C1 segment of cervical spinal cord (tissue), 14 donors: ENCODE measurements around the gene OR10G3.
"Not testable (repeated sequence)": the region's sequence is repeated elsewhere in the genome, so short reads cannot be mapped to it uniquely, and the experiment has no call there.

Experiments
- DNase-seq, 14 donors: peaks; one replicate each; lab custom pipeline; 2025; lab: John Stamatoyannopoulos, UW

Gene OR10G3

GRCh38 chr14:21579976-21580375, at the start of gene OR10G3:
Gene OR10G3, minus strand, starts transcription at chr14:21580076. Its CDS starts 9,332 bp downstream, at chr14:21570744.
- no peak for DNase-seq

- DNase-seq = no peak
Observed at GRCh38 chr14:21626491-21627230, 46.8 kb upstream of the OR10G3 start.

DNA sequence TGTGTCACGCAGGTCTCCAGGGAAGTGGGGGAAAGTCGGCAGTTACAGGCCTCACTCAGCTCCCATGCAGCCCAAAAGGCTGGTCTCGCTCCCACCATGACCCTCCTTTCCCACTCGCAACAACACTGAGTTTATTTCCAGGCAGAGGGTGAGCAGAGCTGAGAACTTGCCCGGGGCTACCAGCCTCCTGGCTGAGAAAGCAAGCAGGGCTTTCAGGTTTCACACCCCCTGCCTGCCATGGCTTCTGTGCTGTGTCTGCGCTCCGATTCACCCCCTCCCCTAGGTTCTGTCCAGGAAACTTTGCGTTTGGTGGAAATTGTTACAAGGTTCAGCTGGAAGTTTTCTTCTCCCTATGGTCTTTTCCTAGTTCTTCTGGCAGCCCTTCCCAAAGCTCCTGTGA, 37.7 kb upstream of the OR10G3 start:
- DNase-seq = no peak

DNA sequence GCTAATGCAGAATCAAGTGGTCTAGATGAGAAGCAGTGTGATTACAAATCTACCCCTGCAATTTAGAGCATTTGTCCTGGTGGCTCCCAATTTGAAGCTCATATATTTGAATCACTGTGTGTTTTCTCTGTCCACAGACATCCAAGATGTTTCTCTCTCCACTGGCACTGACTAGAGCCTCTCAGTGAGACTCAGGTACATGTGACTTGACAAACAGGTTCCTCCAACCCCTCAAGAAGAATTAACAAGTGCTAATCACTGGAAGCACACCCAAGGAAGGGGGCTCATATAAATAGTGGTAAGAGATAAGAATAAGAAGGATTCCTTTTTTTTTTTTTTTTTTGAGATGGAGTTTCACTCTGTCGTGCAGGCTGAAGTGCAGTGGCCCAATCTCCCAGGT, 34.4 kb upstream of the OR10G3 start:
- no peak for DNase-seq

GRCh38 chr14:21612324-21612723, 32.4 kb upstream of the OR10G3 start:
- no peak for DNase-seq

- not testable (repeated sequence) for DNase-seq
Observed at GRCh38 chr14:21602181-21602580, 22.3 kb upstream of the OR10G3 start.

GRCh38 chr14:21589317-21589716, 9.4 kb upstream of the OR10G3 start:
- no peak for DNase-seq

- no peak for DNase-seq
Observed at GRCh38 chr14:21575661-21576060, 4.2 kb downstream of the OR10G3 start.

DNA sequence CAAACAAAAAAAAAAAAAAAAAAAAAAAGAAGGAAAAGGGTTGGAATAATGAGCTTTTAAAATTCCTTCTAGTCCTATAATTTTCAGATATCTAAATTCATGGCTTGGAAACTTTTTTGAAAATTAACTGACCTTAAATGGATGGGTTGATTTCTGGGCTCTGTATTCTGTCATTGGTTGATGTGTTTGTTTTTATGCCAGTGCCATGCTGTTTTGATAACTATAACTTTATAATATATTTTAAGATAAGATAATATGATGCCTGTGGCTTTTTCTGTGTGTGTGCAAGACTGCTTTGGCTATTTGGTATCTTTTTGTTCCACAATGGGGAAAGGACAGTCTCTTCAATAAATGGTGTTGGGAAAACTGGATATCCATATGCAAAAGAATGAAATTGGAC, 7.3 kb downstream of the OR10G3 start:
- no peak for DNase-seq

- DNase-seq = no peak
Observed at GRCh38 chr14:21558703-21559170, 21.1 kb downstream of the OR10G3 start.

- DNase-seq = peak in 12 of 14 donors; percentile 45 to 93 (median 59)
Observed at GRCh38 chr14:21557084-21557901, 22.6 kb downstream of the OR10G3 start.

- peak in 1 of 14 donors; percentile 2 for DNase-seq
Observed at GRCh38 chr14:21556378-21557083, 23.3 kb downstream of the OR10G3 start.

DNA sequence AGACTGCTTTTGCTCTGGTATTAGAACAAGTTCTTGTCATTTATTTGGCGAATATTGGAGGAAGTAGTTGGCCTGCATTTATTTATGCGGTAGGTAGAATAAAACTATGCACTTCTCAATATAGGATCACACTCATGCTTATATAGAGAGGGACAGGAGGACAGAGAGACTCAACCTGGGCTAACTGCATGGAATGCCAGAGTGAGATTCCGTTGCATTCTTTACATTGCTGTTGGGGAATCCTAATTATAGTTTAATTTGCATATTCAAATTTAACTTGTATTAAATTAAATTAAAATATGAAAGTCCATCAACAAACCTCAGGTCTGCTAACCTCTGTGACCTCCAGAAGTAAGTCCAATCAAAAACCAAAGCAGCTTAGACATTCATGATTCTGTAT, 26.6 kb downstream of the OR10G3 start:
- no peak for DNase-seq

DNA sequence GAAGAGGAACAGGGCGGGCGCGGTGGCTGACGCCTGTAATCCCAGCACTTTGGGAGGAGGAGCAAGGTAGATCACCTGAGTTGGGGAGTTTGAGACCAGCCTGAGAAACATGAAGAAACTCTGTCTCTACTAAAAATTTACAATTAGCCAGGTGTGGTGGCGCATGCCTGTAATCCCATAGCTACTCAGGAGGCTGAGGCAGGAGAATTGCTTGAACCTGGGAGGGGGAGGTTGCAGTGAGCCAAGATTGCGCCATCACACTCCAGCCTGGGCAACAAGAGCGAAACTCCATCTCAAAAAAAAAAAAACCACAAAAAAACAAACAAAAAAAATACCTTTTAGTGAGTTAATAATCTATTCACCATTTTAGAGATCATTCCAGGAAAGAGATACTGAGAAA, 35.3 kb downstream of the OR10G3 start:
- not testable (repeated sequence) for DNase-seq

- DNase-seq = no peak
Observed at GRCh38 chr14:21543963-21544362, 35.9 kb downstream of the OR10G3 start.

DNA sequence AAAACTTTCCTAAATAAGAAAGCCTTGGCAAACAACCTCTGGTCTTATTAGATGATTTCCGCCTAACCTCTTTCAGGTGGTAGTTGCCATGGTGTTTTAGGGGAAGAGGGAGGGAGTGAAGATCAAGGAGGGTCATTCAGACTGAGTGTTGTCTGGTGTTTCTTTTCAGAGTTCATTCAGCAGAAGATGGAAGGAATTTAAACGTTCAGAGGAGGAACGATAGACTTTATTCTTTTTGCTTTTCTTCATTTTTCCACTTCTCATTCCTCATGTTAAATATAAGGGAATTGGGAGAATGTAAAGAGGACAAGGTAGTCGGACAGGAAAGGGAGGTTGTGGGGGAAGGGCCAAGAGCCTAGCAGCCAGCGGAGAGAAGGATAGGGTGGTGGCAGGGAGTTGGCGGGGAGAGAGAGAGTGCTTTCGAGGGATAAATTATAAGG, 36.3 kb downstream of the OR10G3 start:
- no peak for DNase-seq

- DNase-seq = no peak
Observed at GRCh38 chr14:21541413-21542074, 38.3 kb downstream of the OR10G3 start.

DNA sequence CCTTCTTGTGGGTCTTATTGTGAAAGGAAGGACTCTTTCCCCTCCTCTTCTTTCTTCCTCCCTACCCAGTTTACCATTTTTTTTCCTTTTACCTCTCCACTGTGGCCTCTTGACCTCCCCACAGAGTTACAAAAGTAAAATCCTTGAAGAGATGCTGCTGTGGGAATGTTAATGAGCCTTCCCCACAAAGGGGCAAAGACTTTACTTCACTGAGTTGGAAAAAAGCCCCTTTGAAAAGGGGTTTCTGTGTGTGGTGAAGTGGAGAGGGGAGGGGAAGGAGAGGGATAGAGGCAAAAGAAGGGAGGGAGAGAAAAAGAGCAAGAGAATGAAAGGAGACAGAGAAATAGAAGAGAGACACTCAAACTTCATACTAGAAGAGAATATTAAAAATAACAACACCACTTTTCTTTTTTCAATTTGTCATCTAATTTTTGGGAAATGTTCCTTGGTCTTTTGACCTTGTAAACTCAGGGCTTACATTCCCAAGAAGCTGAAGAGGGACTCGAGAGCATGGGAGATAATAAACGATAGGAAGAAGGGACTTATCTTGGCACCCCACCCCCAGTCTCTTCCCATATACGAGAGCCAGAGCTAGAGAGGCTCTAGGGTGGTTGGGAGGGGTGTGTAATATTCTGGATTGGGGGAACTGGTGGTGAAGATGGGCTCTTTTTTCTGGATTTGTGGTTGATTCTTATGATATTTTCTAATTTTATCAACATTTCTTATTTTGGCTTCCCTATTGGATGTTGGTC, 40.5 kb downstream of the OR10G3 start:
- DNase-seq = no peak

- DNase-seq = no peak
Observed at GRCh38 chr14:21537090-21537424, 42.8 kb downstream of the OR10G3 start.

DNA sequence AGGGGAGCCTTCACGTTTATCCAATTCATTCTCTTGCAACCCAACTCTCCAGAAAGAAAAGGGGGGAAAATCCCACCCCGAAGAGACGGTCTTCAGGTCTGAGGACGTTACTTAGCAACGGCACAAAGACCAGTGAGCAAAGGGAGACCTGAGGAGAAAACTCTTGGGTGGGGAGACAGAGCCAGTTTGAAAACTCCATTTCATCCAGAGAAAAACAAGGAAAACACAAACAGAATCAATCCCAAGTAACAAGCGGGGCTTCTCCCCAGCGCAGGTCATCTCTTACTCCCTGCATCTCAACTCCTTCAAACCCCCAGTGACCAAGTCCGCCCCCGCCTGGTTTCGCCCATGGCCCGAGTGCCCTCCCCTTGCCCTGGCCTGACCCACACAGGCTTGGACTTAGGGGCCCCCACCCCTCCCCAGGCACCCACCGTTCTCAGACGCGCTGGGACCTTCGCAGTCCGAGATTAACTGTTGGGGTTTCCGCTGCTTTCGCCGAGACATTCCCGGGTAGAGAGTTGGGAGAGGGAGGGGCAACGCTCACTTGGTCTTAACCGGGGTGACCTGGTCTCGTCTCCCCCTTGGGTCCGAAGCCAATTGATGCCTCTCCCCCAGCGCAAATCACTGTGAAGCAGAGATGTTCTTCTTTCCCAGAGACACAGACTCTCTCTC, 43.3 kb downstream of the OR10G3 start:
- peak in 6 of 14 donors; percentile 15 to 33 (median 22) for DNase-seq
